WTC11 (cell line): ENCODE measurements around the gene ATP13A5. TPM values are rescaled to one million over a fixed set of nuclear protein-coding genes. Genes with fewer than 3 reads are reported as not detected.

ENCODE experiments used
- ATAC-seq: fragments of 200-7000 bp; cut with Tn5 transposase; 2 replicates; pipeline ENCODE4 v1.10.0; 2021; ENCODE audit warnings: mild to moderate bottlenecking, moderate library complexity
- CTCF ChIA-PET: fragments of 300-600 bp; sonication (Branson Sonifier 250); formaldehyde crosslinking; loops from one replicate; lab custom pipeline; 2021; ENCODE audit warnings: antibody characterized with exemption; lab: Charles Lee
- POLR2A ChIA-PET: fragments of 350-600 bp; sonication (Branson Sonifier 250); formaldehyde crosslinking; loops from one replicate; lab custom pipeline; 2021; ENCODE audit warnings: antibody characterized with exemption; lab: Charles Lee
- DNase-seq: peaks from one replicate; pipeline ENCODE4 v3.0.0; 2021; ENCODE audit warnings: low spot score
- H3K27ac Mint-ChIP-seq: 2 replicates; pipeline ENCODE4 v1.8.0; 2021; ENCODE audit warnings: mixed read lengths
- H3K27me3 Mint-ChIP-seq: 2 replicates; pipeline ENCODE4 v1.8.0; 2021; ENCODE audit warnings: low read depth, mild to moderate bottlenecking, moderate library complexity, mixed read lengths
- H3K36me3 Mint-ChIP-seq: 2 replicates; pipeline ENCODE4 v1.8.0; 2021; ENCODE audit warnings: mixed read lengths
- H3K4me1 Mint-ChIP-seq: 2 replicates; pipeline ENCODE4 v1.8.0; 2022; ENCODE audit warnings: mixed read lengths
- H3K4me3 Mint-ChIP-seq: 2 replicates; pipeline ENCODE4 v1.8.0; 2021; ENCODE audit warnings: mild to moderate bottlenecking, moderate library complexity, mixed read lengths
- H3K9me3 Mint-ChIP-seq: 2 replicates; pipeline ENCODE4 v1.8.0; 2021; ENCODE audit warnings: mixed read lengths
- ATF3 ChIP-seq: sonication (generic); formaldehyde crosslinking; conservative IDR thresholded peaks from 2 replicates; pipeline ENCODE4 v1.8.1; 2022; ENCODE audit warnings: mild to moderate bottlenecking, missing genetic modification reagents
- CBFB ChIP-seq: sonication (generic); formaldehyde crosslinking; IDR thresholded peaks from 2 replicates; pipeline ENCODE4 v1.8.1; 2022; ENCODE audit warnings: mild to moderate bottlenecking, low read depth, missing genetic modification reagents
- CDX4 ChIP-seq: fragments of 250-450 bp; sonication (Bioruptor Pico); IDR thresholded peaks from 2 replicates; pipeline ENCODE4 v1.9.0; 2021; ENCODE audit warnings: moderate library complexity, mild to moderate bottlenecking, inconsistent platforms, borderline replicate concordance
- ETV6 ChIP-seq: sonication (generic); formaldehyde crosslinking; IDR thresholded peaks from 2 replicates; pipeline ENCODE4 v1.8.1; 2022; ENCODE audit warnings: mild to moderate bottlenecking, missing genetic modification reagents
- FOXJ3 ChIP-seq: sonication (generic); formaldehyde crosslinking; IDR thresholded peaks from 2 replicates; pipeline ENCODE4 v1.9.0; 2021; ENCODE audit warnings: missing genetic modification reagents, mild to moderate bottlenecking, borderline replicate concordance
- KAT7 ChIP-seq: sonication (generic); formaldehyde crosslinking; IDR thresholded peaks from 2 replicates; pipeline ENCODE4 v1.8.1; 2023; ENCODE audit warnings: missing genetic modification reagents, mild to moderate bottlenecking, borderline replicate concordance
- NR2C2 ChIP-seq: sonication (generic); formaldehyde crosslinking; IDR thresholded peaks from 2 replicates; pipeline ENCODE4 v1.8.0; 2022; ENCODE audit warnings: mild to moderate bottlenecking, missing genetic modification reagents
- OVOL2 ChIP-seq: fragments of 250-450 bp; sonication (Bioruptor Pico); IDR thresholded peaks from 2 replicates; pipeline ENCODE4 v1.9.0; 2021; ENCODE audit warnings: mild to moderate bottlenecking, borderline replicate concordance
- RELA ChIP-seq: sonication (generic); formaldehyde crosslinking; IDR thresholded peaks from 2 replicates; pipeline ENCODE4 v1.8.1; 2022; ENCODE audit warnings: missing genetic modification reagents, mild to moderate bottlenecking, borderline replicate concordance
- SMAD3 ChIP-seq: sonication (generic); formaldehyde crosslinking; IDR thresholded peaks from 2 replicates; pipeline ENCODE4 v1.8.0; 2022; ENCODE audit warnings: missing genetic modification reagents, mild to moderate bottlenecking, borderline replicate concordance
- SMAD4 ChIP-seq: sonication (generic); formaldehyde crosslinking; IDR thresholded peaks from 2 replicates; pipeline ENCODE4 v1.8.0; 2022; ENCODE audit warnings: mild to moderate bottlenecking, missing genetic modification reagents
- USF1 ChIP-seq: sonication (generic); formaldehyde crosslinking; IDR thresholded peaks from 2 replicates; pipeline ENCODE4 v1.8.0; 2022; ENCODE audit warnings: mild to moderate bottlenecking, missing genetic modification reagents
- ZMAT4 ChIP-seq: fragments of 250-450 bp; sonication (Bioruptor Pico); IDR thresholded peaks from 2 replicates; pipeline ENCODE4 v1.9.0; 2021; ENCODE audit warnings: mild to moderate bottlenecking
- ZNF263 ChIP-seq: sonication (generic); formaldehyde crosslinking; IDR thresholded peaks from 2 replicates; pipeline ENCODE4 v1.8.1; 2022; ENCODE audit warnings: low read depth, mild to moderate bottlenecking, moderate library complexity, missing genetic modification reagents
- ZNF317 ChIP-seq: sonication (generic); formaldehyde crosslinking; IDR thresholded peaks from 2 replicates; pipeline ENCODE4 v1.8.1; 2023; ENCODE audit warnings: low read depth, mild to moderate bottlenecking, moderate library complexity, missing genetic modification reagents, borderline replicate concordance
- ZNF396 ChIP-seq: fragments of 250-450 bp; sonication (Bioruptor Pico); IDR thresholded peaks from 2 replicates; pipeline ENCODE4 v1.8.0; 2021; ENCODE audit warnings: mild to moderate bottlenecking, moderate library complexity, borderline replicate concordance
- total RNA-seq: library from RNA; stranded (reverse); gene quantifications from 3 replicates; pipeline ENCODE4 v1.2.3, GENCODE V29; 2021
- TF ChIP-seq, protein P1 (sequence below): sonication (generic); formaldehyde crosslinking; conservative IDR thresholded peaks from 2 replicates; pipeline ENCODE4 v1.8.1; 2023; ENCODE audit warnings: mild to moderate bottlenecking, low read depth, missing genetic modification reagents, moderate library complexity
- TF ChIP-seq, protein P2 (sequence below): fragments of 200-600 bp; IDR thresholded peaks from 2 replicates; pipeline ENCODE4 v1.8.0; 2022; ENCODE audit warnings: antibody characterized with exemption
- TF ChIP-seq, protein P3 (sequence below): sonication (generic); formaldehyde crosslinking; IDR thresholded peaks from 2 replicates; pipeline ENCODE4 v1.8.0; 2022; ENCODE audit warnings: missing genetic modification reagents

Gene ATP13A5
- total RNA-seq, 1 experiment from 2014 or later = not detected

DNA sequence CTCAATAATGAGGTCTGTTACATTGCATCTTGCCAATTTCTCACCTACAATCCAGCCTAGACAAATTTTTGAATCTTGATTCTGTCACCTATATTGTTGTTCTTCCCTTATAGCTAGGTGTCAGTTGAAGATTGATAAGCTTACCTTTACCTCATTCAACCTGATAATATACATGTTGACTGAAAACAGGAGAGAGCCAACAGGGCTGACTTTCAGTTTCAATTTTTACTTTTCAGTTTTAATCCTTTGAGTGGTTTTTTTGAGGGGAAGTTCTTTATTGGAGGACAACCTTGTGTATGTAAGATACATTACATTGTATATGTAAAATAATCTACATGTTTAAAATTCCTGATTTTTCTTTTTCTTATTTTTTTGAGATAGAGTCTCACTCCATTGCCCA, 5.8 kb downstream of the ATP13A5 start (continued):
- no peak for TF ChIP-seq ZNF263 (CRISPR knock-in tag)
- no peak for TF ChIP-seq ZNF396 (CRISPR knock-in tag)
- no peak for TF ChIP-seq CBFB (CRISPR knock-in tag)
- no peak for TF ChIP-seq KAT7
- TF ChIP-seq, protein P1, sequence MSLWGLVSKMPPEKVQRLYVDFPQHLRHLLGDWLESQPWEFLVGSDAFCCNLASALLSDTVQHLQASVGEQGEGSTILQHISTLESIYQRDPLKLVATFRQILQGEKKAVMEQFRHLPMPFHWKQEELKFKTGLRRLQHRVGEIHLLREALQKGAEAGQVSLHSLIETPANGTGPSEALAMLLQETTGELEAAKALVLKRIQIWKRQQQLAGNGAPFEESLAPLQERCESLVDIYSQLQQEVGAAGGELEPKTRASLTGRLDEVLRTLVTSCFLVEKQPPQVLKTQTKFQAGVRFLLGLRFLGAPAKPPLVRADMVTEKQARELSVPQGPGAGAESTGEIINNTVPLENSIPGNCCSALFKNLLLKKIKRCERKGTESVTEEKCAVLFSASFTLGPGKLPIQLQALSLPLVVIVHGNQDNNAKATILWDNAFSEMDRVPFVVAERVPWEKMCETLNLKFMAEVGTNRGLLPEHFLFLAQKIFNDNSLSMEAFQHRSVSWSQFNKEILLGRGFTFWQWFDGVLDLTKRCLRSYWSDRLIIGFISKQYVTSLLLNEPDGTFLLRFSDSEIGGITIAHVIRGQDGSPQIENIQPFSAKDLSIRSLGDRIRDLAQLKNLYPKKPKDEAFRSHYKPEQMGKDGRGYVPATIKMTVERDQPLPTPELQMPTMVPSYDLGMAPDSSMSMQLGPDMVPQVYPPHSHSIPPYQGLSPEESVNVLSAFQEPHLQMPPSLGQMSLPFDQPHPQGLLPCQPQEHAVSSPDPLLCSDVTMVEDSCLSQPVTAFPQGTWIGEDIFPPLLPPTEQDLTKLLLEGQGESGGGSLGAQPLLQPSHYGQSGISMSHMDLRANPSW (CRISPR knock-in tag) = no peak
- TF ChIP-seq, protein P2, sequence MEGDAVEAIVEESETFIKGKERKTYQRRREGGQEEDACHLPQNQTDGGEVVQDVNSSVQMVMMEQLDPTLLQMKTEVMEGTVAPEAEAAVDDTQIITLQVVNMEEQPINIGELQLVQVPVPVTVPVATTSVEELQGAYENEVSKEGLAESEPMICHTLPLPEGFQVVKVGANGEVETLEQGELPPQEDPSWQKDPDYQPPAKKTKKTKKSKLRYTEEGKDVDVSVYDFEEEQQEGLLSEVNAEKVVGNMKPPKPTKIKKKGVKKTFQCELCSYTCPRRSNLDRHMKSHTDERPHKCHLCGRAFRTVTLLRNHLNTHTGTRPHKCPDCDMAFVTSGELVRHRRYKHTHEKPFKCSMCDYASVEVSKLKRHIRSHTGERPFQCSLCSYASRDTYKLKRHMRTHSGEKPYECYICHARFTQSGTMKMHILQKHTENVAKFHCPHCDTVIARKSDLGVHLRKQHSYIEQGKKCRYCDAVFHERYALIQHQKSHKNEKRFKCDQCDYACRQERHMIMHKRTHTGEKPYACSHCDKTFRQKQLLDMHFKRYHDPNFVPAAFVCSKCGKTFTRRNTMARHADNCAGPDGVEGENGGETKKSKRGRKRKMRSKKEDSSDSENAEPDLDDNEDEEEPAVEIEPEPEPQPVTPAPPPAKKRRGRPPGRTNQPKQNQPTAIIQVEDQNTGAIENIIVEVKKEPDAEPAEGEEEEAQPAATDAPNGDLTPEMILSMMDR = no peak
- TF ChIP-seq SMAD4 = no peak
- no peak for TF ChIP-seq ZMAT4 (CRISPR knock-in tag)
- TF ChIP-seq, protein P3, sequence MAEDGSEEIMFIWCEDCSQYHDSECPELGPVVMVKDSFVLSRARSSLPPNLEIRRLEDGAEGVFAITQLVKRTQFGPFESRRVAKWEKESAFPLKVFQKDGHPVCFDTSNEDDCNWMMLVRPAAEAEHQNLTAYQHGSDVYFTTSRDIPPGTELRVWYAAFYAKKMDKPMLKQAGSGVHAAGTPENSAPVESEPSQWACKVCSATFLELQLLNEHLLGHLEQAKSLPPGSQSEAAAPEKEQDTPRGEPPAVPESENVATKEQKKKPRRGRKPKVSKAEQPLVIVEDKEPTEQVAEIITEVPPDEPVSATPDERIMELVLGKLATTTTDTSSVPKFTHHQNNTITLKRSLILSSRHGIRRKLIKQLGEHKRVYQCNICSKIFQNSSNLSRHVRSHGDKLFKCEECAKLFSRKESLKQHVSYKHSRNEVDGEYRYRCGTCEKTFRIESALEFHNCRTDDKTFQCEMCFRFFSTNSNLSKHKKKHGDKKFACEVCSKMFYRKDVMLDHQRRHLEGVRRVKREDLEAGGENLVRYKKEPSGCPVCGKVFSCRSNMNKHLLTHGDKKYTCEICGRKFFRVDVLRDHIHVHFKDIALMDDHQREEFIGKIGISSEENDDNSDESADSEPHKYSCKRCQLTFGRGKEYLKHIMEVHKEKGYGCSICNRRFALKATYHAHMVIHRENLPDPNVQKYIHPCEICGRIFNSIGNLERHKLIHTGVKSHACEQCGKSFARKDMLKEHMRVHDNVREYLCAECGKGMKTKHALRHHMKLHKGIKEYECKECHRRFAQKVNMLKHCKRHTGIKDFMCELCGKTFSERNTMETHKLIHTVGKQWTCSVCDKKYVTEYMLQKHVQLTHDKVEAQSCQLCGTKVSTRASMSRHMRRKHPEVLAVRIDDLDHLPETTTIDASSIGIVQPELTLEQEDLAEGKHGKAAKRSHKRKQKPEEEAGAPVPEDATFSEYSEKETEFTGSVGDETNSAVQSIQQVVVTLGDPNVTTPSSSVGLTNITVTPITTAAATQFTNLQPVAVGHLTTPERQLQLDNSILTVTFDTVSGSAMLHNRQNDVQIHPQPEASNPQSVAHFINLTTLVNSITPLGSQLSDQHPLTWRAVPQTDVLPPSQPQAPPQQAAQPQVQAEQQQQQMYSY (CRISPR knock-in tag) = no peak
- TF ChIP-seq, all 79 proteins: peak for 0

GRCh38 chr3:193367868-193368267, 10.7 kb downstream of the ATP13A5 start:
- ChIA-PET CTCF (no interaction called here), POLR2A (no interaction called here)
- H3K4me1 Mint-ChIP-seq = no peaks in the 10 kb centered on the region
- DNase-seq (no peak), ATAC-seq (no peak)
- H3K27ac Mint-ChIP-seq = no peak overlapping the region
- no peak overlapping the region for H3K4me3 Mint-ChIP-seq
- no peak for TF ChIP-seq NR2C2 (CRISPR knock-in tag)
- TF ChIP-seq RELA (CRISPR knock-in tag) = no peak
- TF ChIP-seq FOXJ3 (CRISPR knock-in tag) = no peak
- TF ChIP-seq USF1 = no peak
- no peak for TF ChIP-seq ETV6 (CRISPR knock-in tag)
- TF ChIP-seq CBFB (CRISPR knock-in tag) = no peak
- no peak for TF ChIP-seq CDX4 (CRISPR knock-in tag)
- TF ChIP-seq SMAD3 (CRISPR knock-in tag) = no peak
- no peak for TF ChIP-seq OVOL2 (CRISPR knock-in tag)
- TF ChIP-seq ATF3 (CRISPR knock-in tag) = no peak
- TF ChIP-seq ZNF317 (CRISPR knock-in tag) = no peak
- H3K9me3 Mint-ChIP-seq = no peaks in the 10 kb centered on the region
- no peaks in the 10 kb centered on the region for H3K27me3 Mint-ChIP-seq
- no peaks in the 10 kb centered on the region for H3K36me3 Mint-ChIP-seq
